GM12878 (cell line): ENCODE measurements around the gene ACTR8. TPM values are rescaled to one million over a fixed set of nuclear protein-coding genes. Genes with fewer than 3 reads are reported as not detected.
A peak's percentile ranks its signal among the peaks of the same experiment; 100 is the strongest.

ENCODE experiments used
- ATAC-seq: fragments of 200-7000 bp; cut with Tn5 transposase; 3 replicates; pipeline ENCODE4 v1.9.1; 2020; ENCODE audit warnings: mild to moderate bottlenecking, moderate library complexity
- BruUV-seq: library from RNA; stranded (reverse); fragments of 400-500 nt; replicated peaks from 2 replicates; lab custom pipeline; 2021; lab: Mats Ljungman, UMichigan
- CTCF ChIA-PET: fragments of 300-600 bp; sonication (Branson Sonifier 250); formaldehyde crosslinking; extraction: SDS; loops from one replicate; lab custom pipeline; 2021; ENCODE audit warnings: inconsistent platforms; lab: Yijun Ruan, JAX
- POLR2A ChIA-PET: fragments of 350-600 bp; formaldehyde crosslinking; extraction: SDS; loops from one replicate; lab custom pipeline; 2021; ENCODE audit warnings: inconsistent platforms; lab: Charles Lee
- RAD21 ChIA-PET: fragments of 300-600 bp; sonication (Branson Sonifier 250); formaldehyde crosslinking; loops from one replicate; lab custom pipeline; 2023; ENCODE audit warnings: antibody characterized with exemption; ENCODE audit not compliant: unreplicated experiment; lab: Charles Lee
- SMC1A ChIA-PET: fragments of 300-600 bp; sonication (Branson Sonifier 250); formaldehyde crosslinking; loops from one replicate; lab custom pipeline; 2023; ENCODE audit not compliant: unreplicated experiment, uncharacterized antibody; lab: Charles Lee
- DNase-seq: peaks from one replicate; pipeline ENCODE4 v3.0.0-alpha.2; 2011; ENCODE audit warnings: low read depth, low spot score
- FAIRE-seq: peaks from 3 replicates; lab custom pipeline; 2011; peaks lifted over from hg19 to GRCh38; lab: Jason Lieb, UNC
- H2AFZ ChIP-seq: 2 replicates; pipeline ENCODE4 v1.6.0; 2011; ENCODE audit warnings: low read depth, low read length, control low read depth; ENCODE audit not compliant: control insufficient read depth
- H3K27ac ChIP-seq: 2 replicates; pipeline ENCODE4 v1.5.1; 2011; ENCODE audit warnings: control low read depth; ENCODE audit not compliant: control insufficient read depth, insufficient read depth
- H3K27me3 ChIP-seq, 2 experiments: replicated peaks in 1 of 2; 2 replicates each; pipeline versions ENCODE4 v1.6.0 to v1.6.1; 2011; ENCODE audit warnings: low read length in 1 of 2; ENCODE audit not compliant: control insufficient read depth in 2 of 2, insufficient read depth in 2 of 2
- H3K36me3 ChIP-seq, 2 experiments: 2 replicates each; pipeline ENCODE4 v1.5.1; 2011; ENCODE audit warnings: low read length in 1 of 2; ENCODE audit not compliant: control insufficient read depth in 2 of 2, insufficient read depth in 2 of 2
- H3K4me1 ChIP-seq: 2 replicates; pipeline ENCODE4 v1.6.1; 2011; ENCODE audit warnings: mild to moderate bottlenecking, low read length, moderate library complexity, mixed read lengths; ENCODE audit not compliant: control insufficient read depth, insufficient read depth
- H3K4me2 ChIP-seq: 2 replicates; pipeline ENCODE4 v1.6.0; 2011; ENCODE audit warnings: control low read depth; ENCODE audit not compliant: control insufficient read depth, insufficient read depth
- H3K4me3 ChIP-seq: fragments of 200-600 bp; sonication (generic); 2 replicates; pipeline ENCODE4 v1.5.1; 2016
- H3K79me2 ChIP-seq: 2 replicates; pipeline ENCODE4 v1.6.0; 2011; ENCODE audit warnings: low read length; ENCODE audit not compliant: control insufficient read depth, insufficient read depth
- H3K9ac ChIP-seq: 2 replicates; pipeline ENCODE4 v1.8.0; 2011; ENCODE audit warnings: low read length, control low read depth, mixed read lengths; ENCODE audit not compliant: control insufficient read depth, insufficient read depth
- H3K9me3 ChIP-seq: replicated peaks from 3 replicates; pipeline ENCODE4 v1.5.1; 2011; ENCODE audit warnings: mild to moderate bottlenecking, low read length; ENCODE audit not compliant: control insufficient read depth, insufficient read depth
- H4K20me1 ChIP-seq: 2 replicates; pipeline ENCODE4 v1.6.0; 2011; ENCODE audit not compliant: control insufficient read depth, insufficient read depth
- CBFB ChIP-seq: IDR thresholded peaks from 2 replicates; pipeline ENCODE4 v1.6.1; 2016; ENCODE audit warnings: antibody characterized with exemption, low read depth
- HDGF ChIP-seq: fragments of 450-650 bp; IDR thresholded peaks from 2 replicates; pipeline ENCODE4 v1.6.1; 2016; ENCODE audit warnings: antibody characterized with exemption
- WGBS: methylation state at CpG from one replicate; pipeline ENCODE4 v1.1.6; 2016; ENCODE audit warnings: low lambda C conversion rate; ENCODE audit not compliant: insufficient replicate concordance, insufficient coverage; ENCODE audit errors: missing lambda C conversion rate; 5-methylcytosine and 5-hydroxymethylcytosine counted together
- in situ Hi-C: fragments of 300-500 bp; cut with MboI; formaldehyde crosslinking; loops from 9 replicates; pipeline ENCODE4 v1.14.3; 2018; ENCODE audit warnings: mixed read lengths
- intact Hi-C: fragments of 100-400 bp; cut with micrococcal nuclease; formaldehyde crosslinking; loops from one replicate; pipeline ENCODE4 v1.14.2; 2022; ENCODE audit not compliant: unreplicated experiment
- polyA plus RNA-seq, 11 experiments: library from polyadenylated mRNA; depleted of rRNA in 4 of 11; unstranded in 6 of 11; stranded (reverse) in 5 of 11; fragments of >200 nt; fragmentation: Nextera tagmentation in 4 of 11; fragmentation: Illumina TruSeq in 1 of 11; extraction: Ambion mirVana in 4 of 11; extraction: Trizol in 1 of 11; gene quantifications; 1 replicate in 1 of 11; 2 replicates in 10 of 11; pipeline versions ENCODE4 v1.2.1 to v1.2.3, GENCODE V29; 2011 to 2016; ENCODE audit warnings: inconsistent platforms in 2 of 11, missing spikeins in 2 of 11, low read depth in 1 of 11
- total RNA-seq, 4 experiments: library from RNA; depleted of rRNA in 3 of 4; stranded (reverse); fragments of >200 nt in 3 of 4; fragmentation: Illumina TruSeq in 1 of 4; extraction: Trizol in 1 of 4; gene quantifications; 2 replicates each; pipeline versions ENCODE4 v1.2.1 to v1.2.3, GENCODE V29; 2013 to 2021
- TF ChIP-seq, protein P1 (sequence below): fragments of 450-650 bp; IDR thresholded peaks from 2 replicates; pipeline ENCODE4 v1.6.1; 2016; ENCODE audit warnings: mild to moderate bottlenecking

Gene ACTR8
- total and polyA plus RNA-seq, 10 of the 15 experiments (the other 5 are each of a cell fraction or from before 2014, with no cell fraction given), result 5.3 to 35.7 (median 26.4) TPM

DNA sequence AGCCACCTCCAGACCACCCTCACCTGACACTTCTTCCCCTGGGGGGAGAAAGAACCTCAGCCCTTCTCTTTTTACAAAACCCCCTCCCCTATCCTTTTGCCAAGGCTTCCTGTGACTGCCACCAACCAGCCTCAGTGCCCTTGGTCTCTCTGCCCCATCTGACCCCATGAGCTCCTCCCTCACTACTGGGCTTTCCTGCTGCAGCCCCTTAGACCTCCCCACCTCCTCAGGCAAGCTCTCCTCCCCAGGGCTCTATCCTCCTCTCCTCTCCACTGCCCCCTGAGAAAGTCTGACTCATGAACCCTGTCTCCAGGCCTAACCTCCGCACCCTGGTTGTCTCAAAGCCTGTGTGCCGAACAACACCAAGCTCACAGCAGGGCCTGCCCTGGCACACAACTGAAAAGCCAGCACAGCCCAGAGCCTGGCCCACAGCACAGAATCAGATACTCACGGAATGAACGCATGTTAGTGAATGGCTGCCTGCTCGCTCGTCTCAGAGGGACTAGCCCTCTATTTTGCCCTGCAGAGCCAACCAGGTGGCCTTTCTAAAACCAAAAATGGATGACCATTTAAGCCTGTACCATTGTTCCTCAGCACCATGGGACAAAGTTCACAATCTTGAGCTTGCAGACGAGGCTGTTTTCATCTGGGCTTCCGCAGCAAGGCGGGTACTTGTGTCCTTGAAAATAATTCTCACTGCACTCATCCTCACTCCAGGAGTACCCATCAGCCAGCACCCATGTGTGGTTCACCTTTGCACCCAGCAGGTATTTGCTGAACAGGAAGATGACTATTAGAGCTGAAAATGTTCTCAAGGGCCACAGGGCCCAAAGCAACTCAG is 37.5 kb downstream of the ACTR8 start:
- peak overlapping the region; percentile 82 for H3K4me2 ChIP-seq
- H3K4me1 ChIP-seq, result peaks cover 39% of the 10 kb centered on the region
- ChIA-PET SMC1A (interaction anchor here (0.9 to 3.5 kb wide), 21 partner anchors 9 to 500 kb away, joined by 3 to 26 read pairs (median 4); partner anchors contain the start of gene SELENOK), RAD21 (interaction anchor here (0.8 to 5.1 kb wide), 19 partner anchors 15 to 290 kb away, joined by 3 to 41 read pairs (median 4); partner anchors contain the start of genes ACTR8 and SELENOK), CTCF (interaction anchor here (0.7 to 2.5 kb wide), 19 partner anchors 9 to 499 kb away, joined by 3 to 9 read pairs (median 4); no protein-coding TSS in a partner anchor), POLR2A (interaction anchor here (1.0 to 4.1 kb wide), 11 partner anchors 9 to 196 kb away, joined by 3 to 30 read pairs (median 5); partner anchors contain the start of gene SELENOK)
- H3K9me3 ChIP-seq, result no peaks in the 10 kb centered on the region
- TF ChIP-seq HDGF (peak; percentile 84; the same call in 1 of the 2 replicates), CBFB (no peak)
- TF ChIP-seq, protein P1, sequence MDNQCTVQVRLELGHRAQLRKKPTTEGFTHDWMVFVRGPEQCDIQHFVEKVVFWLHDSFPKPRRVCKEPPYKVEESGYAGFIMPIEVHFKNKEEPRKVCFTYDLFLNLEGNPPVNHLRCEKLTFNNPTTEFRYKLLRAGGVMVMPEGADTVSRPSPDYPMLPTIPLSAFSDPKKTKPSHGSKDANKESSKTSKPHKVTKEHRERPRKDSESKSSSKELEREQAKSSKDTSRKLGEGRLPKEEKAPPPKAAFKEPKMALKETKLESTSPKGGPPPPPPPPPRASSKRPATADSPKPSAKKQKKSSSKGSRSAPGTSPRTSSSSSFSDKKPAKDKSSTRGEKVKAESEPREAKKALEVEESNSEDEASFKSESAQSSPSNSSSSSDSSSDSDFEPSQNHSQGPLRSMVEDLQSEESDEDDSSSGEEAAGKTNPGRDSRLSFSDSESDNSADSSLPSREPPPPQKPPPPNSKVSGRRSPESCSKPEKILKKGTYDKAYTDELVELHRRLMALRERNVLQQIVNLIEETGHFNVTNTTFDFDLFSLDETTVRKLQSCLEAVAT, result peak; percentile 50; the same call in 1 of the 2 replicates
- in situ Hi-C loops, result no loop called here
- FAIRE-seq (no peak), DNase-seq (no peak), ATAC-seq (peak; percentile 16)
- no peaks in the 10 kb centered on the region for H4K20me1 ChIP-seq
- H3K36me3 ChIP-seq, result no peaks in the 10 kb centered on the region
- H2AFZ ChIP-seq, result no peak overlapping the region; the same call in 1 of the 2 replicates
- BruUV-seq, result TSS peak; percentile 59
- intact Hi-C loops, result loop anchor here (2.0 to 10.0 kb wide), 3 partner anchors 38 to 100 kb away; partner anchors contain the start of gene ACTR8
- H3K9ac ChIP-seq, result peak overlapping the region; percentile 40; the same call in 1 of the 2 replicates
- 65% methylated on average over 9 of the region's 9 CpGs for WGBS
- H3K79me2 ChIP-seq, result peaks cover 18% of the 10 kb centered on the region
- peak overlapping the region; percentile 55 for H3K27ac ChIP-seq
- H3K4me3 ChIP-seq, result peak overlapping the region; percentile 73
- no peaks in the 10 kb centered on the region for H3K27me3 ChIP-seq
